ENCODE measurements around the gene ZKSCAN3. TPM values are rescaled to one million over a fixed set of nuclear protein-coding genes. Genes with fewer than 3 reads are reported as not detected.
"Not testable (repeated sequence)": the region's sequence is repeated elsewhere in the genome, so short reads cannot be mapped to it uniquely, and the experiment has no call there.

The ZKSCAN3 gene
- total and polyA plus RNA-seq, 2 experiments from 2014 or later, result 3.0 to 7.6 TPM

DNA sequence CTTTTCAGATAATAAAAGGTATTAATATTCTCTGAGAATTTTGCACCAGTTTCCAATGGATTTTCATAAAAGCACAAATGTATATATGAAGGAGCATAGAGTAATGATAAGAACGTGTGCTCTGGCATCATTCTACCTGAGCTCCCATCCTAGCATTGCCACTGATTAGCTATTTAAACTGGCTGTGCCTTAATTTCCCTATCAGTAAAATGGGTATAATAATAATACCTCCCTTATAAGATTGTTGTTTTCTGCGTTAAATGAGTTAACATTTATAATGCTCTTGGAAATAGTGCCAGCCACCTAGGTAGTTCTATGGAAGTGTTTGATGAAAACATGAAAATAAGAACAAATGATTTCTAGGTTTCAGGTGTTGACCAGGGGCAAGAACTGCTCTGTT is 11.2 kb downstream of the ZKSCAN3 start (continued):
- TF ChIP-seq ZNF462 (CRISPR knock-in tag; IDR thresholded peaks at IDR 0.05) (no peak), CTCF (conservative IDR thresholded peaks at IDR 0.05; ENCODE audit: low read depth in 2 of 2) (no peak), POLR2AphosphoS5 (IDR thresholded peaks at IDR 0.05; ENCODE audit: low read depth) (no peak), ZNF331 (CRISPR knock-in tag; IDR thresholded peaks at IDR 0.05; ENCODE audit: low read depth) (no peak), ZNF114 (CRISPR knock-in tag; IDR thresholded peaks at IDR 0.05) (no peak), NANOG (IDR thresholded peaks at IDR 0.05; ENCODE audit: borderline replicate concordance) (no peak), EZH2 (IDR thresholded peaks at IDR 0.05; ENCODE audit: low read depth, unreplicated experiment) (no peak), STAT1 (IDR thresholded peaks at IDR 0.05; ENCODE audit: unreplicated experiment) (no peak)

DNA sequence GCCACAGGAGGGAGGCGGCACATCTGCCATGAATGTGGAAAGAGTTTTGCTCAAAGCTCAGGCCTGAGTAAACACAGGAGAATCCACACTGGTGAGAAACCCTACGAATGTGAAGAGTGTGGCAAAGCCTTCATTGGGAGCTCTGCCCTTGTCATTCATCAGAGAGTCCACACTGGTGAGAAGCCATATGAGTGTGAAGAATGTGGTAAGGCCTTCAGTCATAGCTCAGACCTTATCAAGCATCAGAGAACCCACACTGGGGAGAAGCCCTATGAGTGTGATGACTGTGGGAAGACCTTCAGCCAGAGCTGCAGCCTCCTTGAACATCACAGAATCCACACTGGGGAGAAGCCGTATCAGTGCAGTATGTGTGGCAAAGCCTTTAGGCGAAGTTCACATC is 15.8 kb downstream of the ZKSCAN3 start:
- not testable (repeated sequence) for H2AFZ ChIP-seq; H3K27ac ChIP-seq (ENCODE audit: low read depth); H4K20me1 ChIP-seq (replicated peaks; ENCODE audit: insufficient read depth); H3K4me3 Mint-ChIP-seq; H3K4me1 ChIP-seq (ENCODE audit: insufficient read depth); H3K4me2 ChIP-seq; H3K27ac Mint-ChIP-seq; H3K9me2 ChIP-seq (ENCODE audit: insufficient read depth); ATAC-seq; H3K9me3 Mint-ChIP-seq; H3K36me3 ChIP-seq (ENCODE audit: insufficient read depth); H3K27me3 Mint-ChIP-seq (ENCODE audit: insufficient read depth, low read depth, poor library complexity); DNase-seq (ENCODE audit: low spot score); H3F3A ChIP-seq (replicated peaks; ENCODE audit: low read depth); H3K79me2 ChIP-seq (replicated peaks; ENCODE audit: insufficient read depth); H3K4me1 Mint-ChIP-seq; H3K27me3 ChIP-seq (ENCODE audit: insufficient read depth); H3K4me3 ChIP-seq
- peaks cover 27% of the 10 kb centered on the region for H3K36me3 Mint-ChIP-seq (ENCODE audit: low read depth)
